Non-pigmented ciliary epithelial cell (primary cell): ENCODE results near the gene PRSS53.
A peak's percentile ranks its signal among the peaks of the same experiment; 100 is the strongest.

Source experiments
- DNase-seq: peaks from one replicate; pipeline ENCODE4 v3.0.0-alpha.2; 2010; ENCODE audit warnings: low read depth

Gene PRSS53

GRCh38 chr16:31043898-31044481 is 44.8 kb downstream of the PRSS53 start:
- DNase-seq: no peak

GRCh38 chr16:31043352-31043751 is 45.4 kb downstream of the PRSS53 start:
- no peak for DNase-seq

GRCh38 chr16:31042866-31043265 is 45.9 kb downstream of the PRSS53 start:
- DNase-seq: no peak

GRCh38 chr16:31038993-31039392 is 49.8 kb downstream of the PRSS53 start:
- no peak for DNase-seq

- DNase-seq: no peak
Observed at GRCh38 chr16:31036691-31037090, 52.1 kb downstream of the PRSS53 start.

- peak; percentile 15 for DNase-seq
Observed at GRCh38 chr16:31033709-31034492, 54.8 kb downstream of the PRSS53 start.
